T-helper 17 cell (primary cell): ENCODE measurements around the gene MRPL28. TPM values are rescaled to one million over a fixed set of nuclear protein-coding genes. Genes with fewer than 3 reads are reported as not detected.
"Not testable (repeated sequence)": the region's sequence is repeated elsewhere in the genome, so short reads cannot be mapped to it uniquely, and the experiment has no call there.

Experiments used
- ATAC-seq: fragments of 150-1000 bp; cut with Tn5 transposase; 2 replicates; pipeline ENCODE4 v1.10.0; 2021; ENCODE audit warnings: mild to moderate bottlenecking, moderate library complexity
- DNase-seq, 3 donors: peaks; one replicate each; pipeline versions ENCODE4 v3.0.0 to v3.0.0-alpha.2; 2020 to 2021
- H3K9me3 ChIP-seq: one replicate; pipeline ENCODE4 v1.7.0; 2013; ENCODE audit warnings: low read length, mild to moderate bottlenecking; ENCODE audit not compliant: control insufficient read depth, poor library complexity, severe bottlenecking
- H3K27ac Mint-ChIP-seq: one replicate; pipeline ENCODE4 v1.8.0; 2022; ENCODE audit warnings: mild to moderate bottlenecking, moderate library complexity, mixed read lengths
- H3K27me3 Mint-ChIP-seq: one replicate; pipeline ENCODE4 v1.8.0; 2022; ENCODE audit warnings: mixed read lengths
- H3K36me3 Mint-ChIP-seq: one replicate; pipeline ENCODE4 v1.8.0; 2022; ENCODE audit warnings: low read depth, mixed read lengths
- H3K4me1 Mint-ChIP-seq: one replicate; pipeline ENCODE4 v1.8.0; 2022; ENCODE audit warnings: mild to moderate bottlenecking, mixed read lengths
- H3K4me3 Mint-ChIP-seq: one replicate; pipeline ENCODE4 v1.8.0; 2022; ENCODE audit warnings: mild to moderate bottlenecking, moderate library complexity, mixed read lengths
- total RNA-seq, 4 donors: library from RNA in 2 of 4; stranded (reverse) in 2 of 4; gene quantifications; one replicate each; pipeline ENCODE4 v1.2.3 and lab custom pipeline; 2022 to 2026

The MRPL28 gene
- total RNA-seq, 2 donors from 2014 or later = 25.2 to 25.9 TPM

GRCh38 chr16:341095-341973 lies 29.0 kb downstream of the MRPL28 start:
- not testable (repeated sequence) for ATAC-seq, H3K9me3 ChIP-seq, H3K27ac Mint-ChIP-seq, DNase-seq, H3K27me3 Mint-ChIP-seq, H3K36me3 Mint-ChIP-seq
- peaks cover 44% of the 10 kb centered on the region for H3K4me1 Mint-ChIP-seq
- peak overlapping the region; percentile 19 for H3K4me3 Mint-ChIP-seq

- no peaks in the 10 kb centered on the region for H3K36me3 Mint-ChIP-seq
- peak overlapping the region; percentile 62 for H3K27ac Mint-ChIP-seq
- no peak for DNase-seq
- H3K27me3 Mint-ChIP-seq = no peaks in the 10 kb centered on the region
- H3K9me3 ChIP-seq = no peaks in the 10 kb centered on the region
- H3K4me3 Mint-ChIP-seq = peak overlapping the region; percentile 68
- peaks cover 43% of the 10 kb centered on the region for H3K4me1 Mint-ChIP-seq
- no peak for ATAC-seq
Measured at GRCh38 chr16:340370-341091, 29.8 kb downstream of the MRPL28 start.

- peak overlapping the region; percentile 68 for H3K4me3 Mint-ChIP-seq
- H3K27ac Mint-ChIP-seq = peak overlapping the region; percentile 62
- H3K9me3 ChIP-seq = no peaks in the 10 kb centered on the region
- no peaks in the 10 kb centered on the region for H3K27me3 Mint-ChIP-seq
- ATAC-seq (peak; percentile 47), DNase-seq (no peak)
- peaks cover 42% of the 10 kb centered on the region for H3K4me1 Mint-ChIP-seq
- H3K36me3 Mint-ChIP-seq = no peaks in the 10 kb centered on the region
Measured at GRCh38 chr16:339680-340079, 30.7 kb downstream of the MRPL28 start.

GRCh38 chr16:337975-338575 lies 32.3 kb downstream of the MRPL28 start:
- Mint-ChIP-seq H3K27me3 (no peaks in the 10 kb centered on the region), H3K4me1 (peaks cover 54% of the 10 kb centered on the region), H3K4me3 (no peak overlapping the region), H3K36me3 (no peaks in the 10 kb centered on the region), H3K27ac (no peak overlapping the region)
- ATAC-seq (no peak), DNase-seq (no peak)
- H3K9me3 ChIP-seq = no peaks in the 10 kb centered on the region

GRCh38 chr16:337437-337836 lies 32.9 kb downstream of the MRPL28 start:
- Mint-ChIP-seq H3K27ac (no peak overlapping the region), H3K27me3 (no peaks in the 10 kb centered on the region), H3K4me1 (peaks cover 53% of the 10 kb centered on the region), H3K36me3 (no peaks in the 10 kb centered on the region), H3K4me3 (no peak overlapping the region)
- ATAC-seq = no peak
- no peaks in the 10 kb centered on the region for H3K9me3 ChIP-seq
- DNase-seq = no peak

GRCh38 chr16:336269-336668 lies 34.1 kb downstream of the MRPL28 start:
- no peaks in the 10 kb centered on the region for H3K27me3 Mint-ChIP-seq
- peaks cover 51% of the 10 kb centered on the region for H3K4me1 Mint-ChIP-seq
- H3K36me3 Mint-ChIP-seq = no peaks in the 10 kb centered on the region
- H3K9me3 ChIP-seq = no peaks in the 10 kb centered on the region
- H3K27ac Mint-ChIP-seq = peak overlapping the region; percentile 62
- H3K4me3 Mint-ChIP-seq = no peak overlapping the region
- ATAC-seq = no peak
- DNase-seq = no peak

GRCh38 chr16:334861-335632 lies 35.3 kb downstream of the MRPL28 start:
- not testable (repeated sequence) for H3K27ac Mint-ChIP-seq, ATAC-seq, H3K9me3 ChIP-seq, H3K27me3 Mint-ChIP-seq, H3K36me3 Mint-ChIP-seq, DNase-seq
- Mint-ChIP-seq H3K4me1 (peaks cover 54% of the 10 kb centered on the region), H3K4me3 (peak overlapping the region; percentile 63)

GRCh38 chr16:334164-334832 lies 36.0 kb downstream of the MRPL28 start:
- not testable (repeated sequence) for H3K9me3 ChIP-seq, DNase-seq, H3K27me3 Mint-ChIP-seq, H3K4me3 Mint-ChIP-seq, ATAC-seq, H3K36me3 Mint-ChIP-seq, H3K27ac Mint-ChIP-seq
- peaks cover 48% of the 10 kb centered on the region for H3K4me1 Mint-ChIP-seq

- H3K4me1 Mint-ChIP-seq = peaks cover 44% of the 10 kb centered on the region
- H3K9me3 ChIP-seq = no peaks in the 10 kb centered on the region
- ATAC-seq (no peak), DNase-seq (no peak)
- H3K27me3 Mint-ChIP-seq = no peaks in the 10 kb centered on the region
- H3K4me3 Mint-ChIP-seq = no peak overlapping the region
- no peaks in the 10 kb centered on the region for H3K36me3 Mint-ChIP-seq
- no peak overlapping the region for H3K27ac Mint-ChIP-seq
Measured at GRCh38 chr16:333406-334094, 36.8 kb downstream of the MRPL28 start.

GRCh38 chr16:331181-331814 lies 39.0 kb downstream of the MRPL28 start:
- peaks cover 45% of the 10 kb centered on the region for H3K4me1 Mint-ChIP-seq
- not testable (repeated sequence) for H3K36me3 Mint-ChIP-seq, H3K9me3 ChIP-seq, DNase-seq, H3K4me3 Mint-ChIP-seq, ATAC-seq, H3K27me3 Mint-ChIP-seq
- peak overlapping the region; percentile 24 for H3K27ac Mint-ChIP-seq

GRCh38 chr16:330741-331140 lies 39.6 kb downstream of the MRPL28 start:
- Mint-ChIP-seq H3K36me3 (no peaks in the 10 kb centered on the region), H3K27me3 (no peaks in the 10 kb centered on the region), H3K27ac (no peak overlapping the region), H3K4me3 (no peak overlapping the region), H3K4me1 (peaks cover 46% of the 10 kb centered on the region)
- no peak for ATAC-seq
- H3K9me3 ChIP-seq = no peaks in the 10 kb centered on the region
- no peak for DNase-seq
